SK-N-SH (cell line): Measurements from ENCODE around the gene BRME1. TPM values are rescaled to one million over a fixed set of nuclear protein-coding genes. Genes with fewer than 3 reads are reported as not detected.

Source experiments
- CTCF ChIA-PET: fragments of 300-600, 350-600 bp; formaldehyde crosslinking; extraction: SDS; loops from one replicate; lab custom pipeline; 2021; lab: Yijun Ruan, JAX
- POLR2A ChIA-PET: fragments of 350-600 bp; sonication (Branson Sonifier 250); formaldehyde crosslinking; extraction: SDS; loops from one replicate; lab custom pipeline; 2020; ENCODE audit warnings: antibody characterized with exemption, inconsistent platforms; lab: Yijun Ruan, JAX
- DNase-seq: peaks from one replicate; pipeline ENCODE4 v3.0.0; 2012
- H2AFZ ChIP-seq: fragments of 200-600 bp; sonication (generic); 2 replicates; pipeline ENCODE4 v1.8.1; 2016; ENCODE audit warnings: antibody characterized with exemption, mild to moderate bottlenecking, low read depth
- H3F3A ChIP-seq: fragments of 200-600 bp; sonication (generic); replicated peaks from 2 replicates; pipeline ENCODE3; 2016; ENCODE audit warnings: antibody characterized with exemption, mild to moderate bottlenecking; ENCODE audit not compliant: insufficient read depth
- H3K27ac ChIP-seq, 2 experiments: fragments of 200-500 bp in 1 of 2; fragments of 200-600 bp in 1 of 2; sonication (Bioruptor generic) in 1 of 2; sonication (generic), shearing (Covaris generic) in 1 of 2; 2 replicates each; pipeline versions ENCODE4 v1.5.1 to v1.6.1; 2014 to 2016; ENCODE audit warnings: low read depth in 2 of 2, inconsistent platforms in 1 of 2, low read length in 1 of 2, mild to moderate bottlenecking in 1 of 2, mixed read lengths in 1 of 2
- H3K27me3 ChIP-seq: fragments of 200-600 bp; sonication (generic), shearing (Covaris generic); 2 replicates; pipeline ENCODE4 v1.6.1; 2016; ENCODE audit warnings: mixed run types; ENCODE audit not compliant: insufficient read depth
- H3K36me3 ChIP-seq, 2 experiments: fragments of 200-500 bp in 1 of 2; fragments of 200-600 bp in 1 of 2; sonication (Bioruptor generic) in 1 of 2; sonication (generic) in 1 of 2; replicated peaks in 1 of 2; 2 replicates each; pipeline versions ENCODE3 to v1.5.1; 2014 to 2016; ENCODE audit warnings: low read length in 1 of 2, mild to moderate bottlenecking in 1 of 2; ENCODE audit not compliant: insufficient read depth in 2 of 2, control insufficient read depth in 1 of 2
- H3K4me1 ChIP-seq, 2 experiments: fragments of 200-500 bp in 1 of 2; fragments of 200-600 bp in 1 of 2; sonication (Bioruptor generic) in 1 of 2; sonication (generic), shearing (Covaris generic) in 1 of 2; 2 replicates each; pipeline versions ENCODE4 v1.5.1 to v1.6.1; 2014 to 2016; ENCODE audit warnings: low read depth in 1 of 2, low read length in 1 of 2, mixed run types in 1 of 2; ENCODE audit not compliant: insufficient read depth in 2 of 2, control insufficient read depth in 1 of 2
- H3K4me2 ChIP-seq: fragments of 200-600 bp; sonication (generic), shearing (Covaris generic); 2 replicates; pipeline ENCODE4 v1.6.1; 2017; ENCODE audit warnings: mixed run types
- H3K4me3 ChIP-seq, 2 experiments: fragments of 200-500 bp in 1 of 2; fragments of 200-600 bp in 1 of 2; sonication (Bioruptor generic) in 1 of 2; sonication (generic), shearing (Covaris generic) in 1 of 2; 2 replicates each; pipeline versions ENCODE4 v1.5.1 to v1.8.1; 2014 to 2016; ENCODE audit warnings: low read depth in 2 of 2, inconsistent platforms in 1 of 2, low read length in 1 of 2, mild to moderate bottlenecking in 1 of 2, mixed read lengths in 1 of 2, moderate library complexity in 1 of 2
- H3K79me2 ChIP-seq: fragments of 200-600 bp; sonication (generic); 2 replicates; pipeline ENCODE4 v1.8.1; 2017; ENCODE audit warnings: mild to moderate bottlenecking; ENCODE audit not compliant: insufficient read depth
- H3K9ac ChIP-seq: fragments of 200-600 bp; sonication (generic); 2 replicates; pipeline ENCODE4 v1.6.1; 2017; ENCODE audit warnings: mixed run types
- H3K9me2 ChIP-seq: fragments of 200-600 bp; sonication (generic); 2 replicates; pipeline ENCODE4 v1.6.1; 2017; ENCODE audit warnings: mixed run types
- H3K9me3 ChIP-seq: fragments of 200-600 bp; sonication (generic); 2 replicates; pipeline ENCODE4 v1.6.1; 2017; ENCODE audit warnings: mixed run types, mild to moderate bottlenecking, moderate library complexity
- H4K20me1 ChIP-seq: fragments of 200-600 bp; sonication (generic); 2 replicates; pipeline ENCODE4 v1.6.1; 2017; ENCODE audit warnings: mild to moderate bottlenecking, mixed run types; ENCODE audit not compliant: insufficient read depth
- CHD2 ChIP-seq: fragments of 150-350 bp; IDR thresholded peaks from 2 replicates; pipeline ENCODE4 v1.6.1; 2018; ENCODE audit warnings: low read length; ENCODE audit not compliant: partially characterized antibody
- ELF1 ChIP-seq: IDR thresholded peaks from 2 replicates; pipeline ENCODE4 v1.4.0; 2012
- FOSL2 ChIP-seq: IDR thresholded peaks from 2 replicates; pipeline ENCODE4 v1.4.0; 2012; ENCODE audit warnings: low read depth, mild to moderate bottlenecking, moderate library complexity, borderline replicate concordance
- FOXJ3 ChIP-seq: sonication (generic); formaldehyde crosslinking; IDR thresholded peaks from 2 replicates; pipeline ENCODE4 v1.5.1; 2020; ENCODE audit warnings: mild to moderate bottlenecking, missing genetic modification reagents
- FOXM1 ChIP-seq: IDR thresholded peaks from 2 replicates; pipeline ENCODE4 v1.4.0; 2012; ENCODE audit warnings: low read depth, mild to moderate bottlenecking
- IRF3 ChIP-seq: fragments of 150-350 bp; IDR thresholded peaks from 2 replicates; pipeline ENCODE4 v1.6.1; 2016; ENCODE audit warnings: mild to moderate bottlenecking, low read depth, low read length
- JUND ChIP-seq: IDR thresholded peaks from 2 replicates; pipeline ENCODE4 v1.4.0; 2012
- MAX ChIP-seq: IDR thresholded peaks from 2 replicates; pipeline ENCODE4 v1.4.0; 2012; ENCODE audit warnings: low read depth
- MEF2A ChIP-seq: IDR thresholded peaks from 2 replicates; pipeline ENCODE4 v1.4.0; 2012; ENCODE audit warnings: low read depth, borderline replicate concordance
- MXI1 ChIP-seq: IDR thresholded peaks from 2 replicates; pipeline ENCODE4 v1.6.1; 2012; ENCODE audit warnings: mild to moderate bottlenecking, low read depth, low read length, improper control_type of control experiment
- NRF1 ChIP-seq: IDR thresholded peaks from 2 replicates; pipeline ENCODE4 v1.6.1; 2012; ENCODE audit warnings: low read depth, mild to moderate bottlenecking, low read length
- PBX3 ChIP-seq: IDR thresholded peaks from 2 replicates; pipeline ENCODE4; 2012
- REST ChIP-seq: IDR thresholded peaks from 2 replicates; pipeline ENCODE4 v1.6.1; 2012; ENCODE audit warnings: mild to moderate bottlenecking, low read depth, low read length, moderate library complexity
- RFX5 ChIP-seq: IDR thresholded peaks from 2 replicates; pipeline ENCODE4 v1.6.1; 2012; ENCODE audit warnings: mild to moderate bottlenecking, improper control_type of control experiment, low read length
- RXRA ChIP-seq: IDR thresholded peaks from 2 replicates; pipeline ENCODE4 v1.4.0; 2012; ENCODE audit warnings: low read depth, mild to moderate bottlenecking, borderline replicate concordance
- SIN3A ChIP-seq: IDR thresholded peaks from 2 replicates; pipeline ENCODE4 v1.6.1; 2012; ENCODE audit warnings: low read depth, mild to moderate bottlenecking, low read length, moderate library complexity, borderline replicate concordance
- TCF12 ChIP-seq: IDR thresholded peaks from 2 replicates; pipeline ENCODE4 v1.4.0; 2012
- USF1 ChIP-seq: IDR thresholded peaks from 2 replicates; pipeline ENCODE4 v1.4.0; 2012; ENCODE audit warnings: low read depth, borderline replicate concordance
- YY1 ChIP-seq: IDR thresholded peaks from 2 replicates; pipeline ENCODE4 v1.4.0; 2012; ENCODE audit warnings: low read depth, mild to moderate bottlenecking
- WGBS: methylation state at CpG from one replicate; pipeline ENCODE4 v1.1.6; 2017; ENCODE audit warnings: low lambda C conversion rate; 5-methylcytosine and 5-hydroxymethylcytosine counted together
- polyA plus RNA-seq, 3 experiments: library from polyadenylated mRNA; depleted of rRNA; stranded (reverse); fragments of >200 nt; gene quantifications; 2 replicates each; pipeline ENCODE4 v1.2.3, GENCODE V29; 2012

The BRME1 gene
- polyA plus RNA-seq, 1 of the 3 experiments (the other 2 are of a cell fraction) = 1.5 TPM

- DNase-seq = no peak
- no peaks in the 10 kb centered on the region for H3K36me3 ChIP-seq
- peaks cover 20% of the 10 kb centered on the region for H3F3A ChIP-seq
- no peak for TF ChIP-seq IRF3
- TF ChIP-seq FOSL2 = no peak
- TF ChIP-seq USF1 = no peak
- TF ChIP-seq RFX5 = no peak
- TF ChIP-seq TCF12 = no peak
- TF ChIP-seq FOXJ3 (CRISPR knock-in tag) = no peak
- TF ChIP-seq CHD2 = no peak
- no peak for TF ChIP-seq JUND
- TF ChIP-seq NRF1 = no peak
- TF ChIP-seq MXI1 = no peak
- TF ChIP-seq PBX3 = no peak
- no peak for TF ChIP-seq REST
- no peak for TF ChIP-seq FOXM1
- no peak for TF ChIP-seq MEF2A
- TF ChIP-seq RXRA = no peak
- TF ChIP-seq SIN3A = no peak
- TF ChIP-seq ELF1 = no peak
- TF ChIP-seq MAX = no peak
- no peak for TF ChIP-seq YY1
- H2AFZ ChIP-seq = no peak overlapping the region
- POLR2A ChIA-PET = no interaction called here
- no peaks in the 10 kb centered on the region for H3K9me2 ChIP-seq
- H3K4me3 ChIP-seq = no peak overlapping the region
- no peaks in the 10 kb centered on the region for H3K27me3 ChIP-seq
- WGBS = 98% methylated on average over 6 of the region's 13 CpGs
- no peaks in the 10 kb centered on the region for H3K9me3 ChIP-seq
- CTCF ChIA-PET = interaction anchor here (0.7 to 1.8 kb wide), 4 partner anchors 10 to 649 kb away, joined by 3 to 4 read pairs (median 4); no protein-coding TSS in a partner anchor
- no peaks in the 10 kb centered on the region for H4K20me1 ChIP-seq
- H3K79me2 ChIP-seq = peaks cover 12% of the 10 kb centered on the region; the same call in 1 of the 2 replicates
- no peak overlapping the region for H3K27ac ChIP-seq
- no peak overlapping the region for H3K9ac ChIP-seq
- H3K4me1 ChIP-seq = peaks cover 0 to 22% of the 10 kb centered on the region in 2 experiments; a peak in 1 of 4 replicates
- H3K4me2 ChIP-seq = no peak overlapping the region
Measured at GRCh38 chr19:13869281-13869680, 36.6 kb downstream of the BRME1 start.
